GM19397 (cell line): ENCODE data around the gene TMEM43.

ENCODE experiments used
- ATAC-seq: cut with Tn5 transposase; IDR thresholded peaks from one replicate; pipeline ENCODE4 v1.9.1; 2021; ENCODE audit warnings: mild to moderate bottlenecking, moderate library complexity; ENCODE audit not compliant: unreplicated experiment

The TMEM43 gene

GRCh38 chr3:14175383-14176037 lies 50.7 kb downstream of the TMEM43 start:
- no peak for ATAC-seq

GRCh38 chr3:14177580-14178246 lies 52.9 kb downstream of the TMEM43 start:
- no peak for ATAC-seq

GRCh38 chr3:14178247-14179113 lies 53.6 kb downstream of the TMEM43 start, which contains the start of the genes LSM3 and XPC:
Gene LSM3 (plus strand): TSS chr3:14178817. CDS start chr3:14178861, 44 bp downstream.
Gene XPC (minus strand): TSS chr3:14178601. CDS start chr3:14178568, 33 bp downstream.
- peak; percentile 94 for ATAC-seq

- no peak for ATAC-seq
Measured at GRCh38 chr3:14179114-14179465, 54.2 kb downstream of the TMEM43 start.

- no peak for ATAC-seq
Measured at GRCh38 chr3:14179795-14180194, 54.9 kb downstream of the TMEM43 start.

- ATAC-seq = no peak
Measured at GRCh38 chr3:14181253-14181652, 56.4 kb downstream of the TMEM43 start.

GRCh38 chr3:14183015-14183577 lies 58.2 kb downstream of the TMEM43 start:
- ATAC-seq = no peak

- ATAC-seq = no peak
Measured at GRCh38 chr3:14186854-14187458, 62.1 kb downstream of the TMEM43 start.

GRCh38 chr3:14188041-14188754 lies 63.3 kb downstream of the TMEM43 start:
- no peak for ATAC-seq
